ENCODE measurements around the gene CELA3A. TPM values are rescaled to one million over a fixed set of nuclear protein-coding genes. Genes with fewer than 3 reads are reported as not detected.

CELA3A gene
- total and polyA plus RNA-seq, 12 donors = 1.6 to 9.4 (median 3.1) TPM; not detected in 7

- TF ChIP-seq CTCF (IDR thresholded peaks at IDR 0.05) = no peak
- TF ChIP-seq POLR2A (IDR thresholded peaks at IDR 0.05) = peak; percentile 49 to 56
- H3K36me3 ChIP-seq (replicated peaks in 1 of 2) = no peaks in the 10 kb centered on the region
- H3K27ac ChIP-seq = peak overlapping the region; percentile 93 to 100 (median 98)
- 0 to 1% (median 0%) methylated on average over 18 to 42 of the region's 42 CpGs for WGBS, 4 donors
- H3K27me3 ChIP-seq = no peaks in the 10 kb centered on the region
- H3K9me3 ChIP-seq (replicated peaks in 1 of 3) = no peaks in the 10 kb centered on the region
- intact Hi-C loops (cut with DNase I) = no loop called here
- H3K4me3 ChIP-seq = peak overlapping the region; percentile 40 to 88 (median 78)
- peaks cover 0 to 16% of the 10 kb centered on the region in 2 donors for H3K4me1 ChIP-seq (replicated peaks in 1 of 2)
- DNase-seq = peak; percentile 78 to 93 (median 93)
These were observed 24.1 kb downstream of the CELA3A start for GRCh38 chr1:22025368-22026155.

GRCh38 chr1:22026924-22027289, 25.4 kb downstream of the CELA3A start:
- no peak for DNase-seq
- no peak overlapping the region for H3K27ac ChIP-seq
- TF ChIP-seq CTCF (IDR thresholded peaks at IDR 0.05) = no peak
- no peak for TF ChIP-seq POLR2A (IDR thresholded peaks at IDR 0.05)
- intact Hi-C loops (cut with DNase I) = no loop called here
- peaks cover 0 to 16% of the 10 kb centered on the region in 2 donors for H3K4me1 ChIP-seq (replicated peaks in 1 of 2)
- no peak overlapping the region for H3K4me3 ChIP-seq
- no peaks in the 10 kb centered on the region for H3K27me3 ChIP-seq
- 83 to 92% (median 88%) methylated on average over 3 of the region's 3 CpGs for WGBS, 4 donors
- no peaks in the 10 kb centered on the region for H3K36me3 ChIP-seq (replicated peaks in 1 of 2)
- no peaks in the 10 kb centered on the region for H3K9me3 ChIP-seq (replicated peaks in 1 of 3)

GRCh38 chr1:22030057-22030456, 28.6 kb downstream of the CELA3A start:
- Histone ChIP-seq H3K27ac (no peak overlapping the region), H3K27me3 (no peaks in the 10 kb centered on the region), H3K4me1 (replicated peaks in 1 of 2) (peaks cover 0 to 6% of the 10 kb centered on the region in 2 donors), H3K9me3 (replicated peaks in 1 of 3) (no peaks in the 10 kb centered on the region), H3K4me3 (no peak overlapping the region), H3K36me3 (replicated peaks in 1 of 2) (no peaks in the 10 kb centered on the region)
- no peak for DNase-seq
- intact Hi-C loops (cut with DNase I) = no loop called here
- 83 to 88% (median 85%) methylated on average over 4 of the region's 4 CpGs for WGBS, 4 donors
- TF ChIP-seq POLR2A (IDR thresholded peaks at IDR 0.05) (no peak), CTCF (IDR thresholded peaks at IDR 0.05) (no peak)

GRCh38 chr1:22030473-22030872, 29.0 kb downstream of the CELA3A start:
- Histone ChIP-seq H3K36me3 (replicated peaks in 1 of 2) (no peaks in the 10 kb centered on the region), H3K27me3 (no peaks in the 10 kb centered on the region), H3K27ac (no peak overlapping the region), H3K9me3 (replicated peaks in 1 of 3) (no peaks in the 10 kb centered on the region), H3K4me3 (no peak overlapping the region), H3K4me1 (replicated peaks in 1 of 2) (peaks cover 0 to 6% of the 10 kb centered on the region in 2 donors)
- 80 to 92% (median 84%) methylated on average over 2 to 3 of the region's 3 CpGs for WGBS, 4 donors
- no peak for DNase-seq
- intact Hi-C loops (cut with DNase I) = no loop called here
- no peak for TF ChIP-seq CTCF (IDR thresholded peaks at IDR 0.05)
- no peak for TF ChIP-seq POLR2A (IDR thresholded peaks at IDR 0.05)

All from adrenal gland (tissue), 12 donors.